ENCODE results near the gene ZBTB7C. TPM values are rescaled to one million over a fixed set of nuclear protein-coding genes. Genes with fewer than 3 reads are reported as not detected.

Gene ZBTB7C
- total RNA-seq, 1 donor from 2014 or later: 13.0 TPM

GRCh38 chr18:48263914-48264902, 145.0 kb downstream of the ZBTB7C start:
- no peaks in the 10 kb centered on the region for H3K27me3 Mint-ChIP-seq
- no peak for TF ChIP-seq CTCF (conservative IDR thresholded peaks at IDR 0.05)
- H3K36me3 Mint-ChIP-seq: no peaks in the 10 kb centered on the region
- no peak overlapping the region for H3K27ac Mint-ChIP-seq
- H3K4me1 Mint-ChIP-seq (ENCODE audit: unreplicated experiment): peaks cover 14% of the 10 kb centered on the region
- no peak overlapping the region for H3K4me3 Mint-ChIP-seq
- H3K9me3 Mint-ChIP-seq: peaks cover 5% of the 10 kb centered on the region
- DNase-seq (ENCODE audit: extremely low spot score, unreplicated experiment): no peak

GRCh38 chr18:48263192-48263853, 145.9 kb downstream of the ZBTB7C start:
- peaks cover 14% of the 10 kb centered on the region for H3K4me1 Mint-ChIP-seq (ENCODE audit: unreplicated experiment)
- peaks cover 5% of the 10 kb centered on the region for H3K9me3 Mint-ChIP-seq
- no peak overlapping the region for H3K27ac Mint-ChIP-seq
- H3K36me3 Mint-ChIP-seq: no peaks in the 10 kb centered on the region
- no peak overlapping the region for H3K4me3 Mint-ChIP-seq
- no peaks in the 10 kb centered on the region for H3K27me3 Mint-ChIP-seq
- no peak for TF ChIP-seq CTCF (conservative IDR thresholded peaks at IDR 0.05)
- DNase-seq (ENCODE audit: extremely low spot score, unreplicated experiment): no peak

GRCh38 chr18:48260237-48260636, 148.9 kb downstream of the ZBTB7C start:
- TF ChIP-seq CTCF (conservative IDR thresholded peaks at IDR 0.05): no peak
- Mint-ChIP-seq H3K27ac (no peak overlapping the region), H3K9me3 (no peaks in the 10 kb centered on the region), H3K4me3 (no peak overlapping the region), H3K27me3 (no peaks in the 10 kb centered on the region), H3K4me1 (ENCODE audit: unreplicated experiment) (peaks cover 3% of the 10 kb centered on the region), H3K36me3 (no peaks in the 10 kb centered on the region)
- no peak for DNase-seq (ENCODE audit: extremely low spot score, unreplicated experiment)

- no peak overlapping the region for H3K4me3 Mint-ChIP-seq
- no peaks in the 10 kb centered on the region for H3K36me3 Mint-ChIP-seq
- H3K27ac Mint-ChIP-seq: no peak overlapping the region
- no peak for DNase-seq (ENCODE audit: extremely low spot score, unreplicated experiment)
- no peaks in the 10 kb centered on the region for H3K27me3 Mint-ChIP-seq
- no peaks in the 10 kb centered on the region for H3K4me1 Mint-ChIP-seq (ENCODE audit: unreplicated experiment)
- no peak for TF ChIP-seq CTCF (conservative IDR thresholded peaks at IDR 0.05)
- no peaks in the 10 kb centered on the region for H3K9me3 Mint-ChIP-seq
Measured at GRCh38 chr18:48256848-48257247, 152.3 kb downstream of the ZBTB7C start.

- no peak for TF ChIP-seq CTCF (conservative IDR thresholded peaks at IDR 0.05)
- no peak for DNase-seq (ENCODE audit: extremely low spot score, unreplicated experiment)
- H3K36me3 Mint-ChIP-seq: no peaks in the 10 kb centered on the region
- no peaks in the 10 kb centered on the region for H3K4me1 Mint-ChIP-seq (ENCODE audit: unreplicated experiment)
- no peaks in the 10 kb centered on the region for H3K9me3 Mint-ChIP-seq
- H3K27me3 Mint-ChIP-seq: no peaks in the 10 kb centered on the region
- H3K4me3 Mint-ChIP-seq: no peak overlapping the region
- H3K27ac Mint-ChIP-seq: no peak overlapping the region
Measured at GRCh38 chr18:48254077-48254602, 155.0 kb downstream of the ZBTB7C start.

All from type B pancreatic cell (in vitro differentiated cells).